NCI-H1436 (cell line): ENCODE results near the gene FAM131B.

Experiments used
- DNase-seq: peaks from one replicate; lab custom pipeline; 2025; lab: John Stamatoyannopoulos, UW

Gene FAM131B

DNA sequence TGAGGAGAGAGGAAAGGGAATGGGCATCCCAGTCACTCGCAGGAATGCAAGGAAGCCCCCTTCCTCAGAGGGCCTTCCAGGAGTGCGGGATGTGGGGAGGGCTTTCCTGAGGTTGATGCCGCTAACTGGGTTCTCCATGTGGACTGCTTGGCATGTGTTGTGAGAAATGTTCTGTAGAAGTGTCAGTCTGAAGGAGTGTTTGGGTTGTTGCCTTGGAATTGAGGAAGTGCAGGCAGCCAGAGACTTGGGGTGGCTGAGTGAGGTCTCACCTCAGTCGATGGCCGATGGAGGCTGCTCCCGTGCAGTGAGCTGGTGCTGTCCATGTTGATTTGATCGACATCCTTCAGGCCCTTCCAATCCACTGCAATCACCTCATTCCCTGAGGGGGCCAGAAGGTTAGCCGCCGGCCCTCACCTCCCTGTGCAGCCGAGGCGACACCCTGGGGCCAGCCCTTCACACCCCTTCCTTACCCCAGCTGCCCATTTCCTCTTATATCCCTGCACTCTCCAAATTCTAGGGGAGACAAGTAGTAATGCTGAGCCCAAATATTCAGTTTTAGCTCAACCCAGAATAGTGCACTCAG is 2.7 kb downstream of the FAM131B start:
- DNase-seq, result no peak

DNA sequence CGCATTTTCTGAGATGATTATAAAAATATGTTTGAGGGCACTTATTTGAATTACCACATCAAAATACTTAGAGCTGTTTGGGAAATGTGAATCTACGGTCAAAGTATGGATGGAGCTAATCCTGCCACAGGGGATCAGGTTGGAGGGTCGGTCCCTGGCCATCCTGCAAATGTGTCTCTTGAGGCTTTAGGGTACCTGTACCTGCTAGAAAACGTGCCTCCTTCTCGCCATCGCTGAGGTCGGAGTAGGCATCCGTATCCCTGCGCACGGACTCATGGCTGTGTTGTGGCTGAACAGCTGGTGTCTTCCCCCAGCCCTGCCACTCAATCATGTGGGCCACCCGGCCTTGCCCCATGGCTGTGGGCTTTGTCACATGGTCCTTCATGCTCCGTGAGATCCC is 3.9 kb downstream of the FAM131B start:
- no peak for DNase-seq

DNA sequence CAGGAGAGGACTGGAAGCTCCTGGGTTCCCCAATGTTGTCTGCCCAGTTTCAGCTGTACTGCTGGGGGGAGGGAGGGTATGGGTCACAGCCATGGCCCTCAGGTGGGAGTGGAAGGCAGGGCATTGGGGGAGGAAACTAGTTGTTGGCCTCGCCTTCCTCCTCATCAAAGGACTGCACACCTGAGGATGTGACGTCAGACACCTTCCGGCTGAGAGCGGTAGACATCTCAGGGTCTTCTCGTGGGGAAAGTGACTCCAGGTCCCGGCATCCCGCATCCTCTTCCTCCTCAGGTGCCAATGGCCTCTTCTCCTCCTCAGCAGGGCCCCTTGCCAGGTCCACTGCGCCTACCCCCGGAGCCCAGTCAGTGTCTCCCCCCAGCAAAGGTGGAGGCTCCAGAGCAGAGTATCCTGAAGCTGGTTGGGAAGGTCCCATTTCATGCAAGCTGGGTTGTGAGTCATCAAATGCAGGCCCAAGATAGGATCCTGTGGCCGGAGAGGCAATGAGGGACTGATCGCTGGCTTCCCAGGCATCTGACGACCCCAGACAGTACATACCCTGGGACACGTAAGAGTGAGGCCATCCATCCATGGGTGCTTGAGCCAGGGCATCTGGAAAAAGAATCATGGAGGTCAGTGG is 6.0 kb downstream of the FAM131B start:
- DNase-seq, result no peak

DNA sequence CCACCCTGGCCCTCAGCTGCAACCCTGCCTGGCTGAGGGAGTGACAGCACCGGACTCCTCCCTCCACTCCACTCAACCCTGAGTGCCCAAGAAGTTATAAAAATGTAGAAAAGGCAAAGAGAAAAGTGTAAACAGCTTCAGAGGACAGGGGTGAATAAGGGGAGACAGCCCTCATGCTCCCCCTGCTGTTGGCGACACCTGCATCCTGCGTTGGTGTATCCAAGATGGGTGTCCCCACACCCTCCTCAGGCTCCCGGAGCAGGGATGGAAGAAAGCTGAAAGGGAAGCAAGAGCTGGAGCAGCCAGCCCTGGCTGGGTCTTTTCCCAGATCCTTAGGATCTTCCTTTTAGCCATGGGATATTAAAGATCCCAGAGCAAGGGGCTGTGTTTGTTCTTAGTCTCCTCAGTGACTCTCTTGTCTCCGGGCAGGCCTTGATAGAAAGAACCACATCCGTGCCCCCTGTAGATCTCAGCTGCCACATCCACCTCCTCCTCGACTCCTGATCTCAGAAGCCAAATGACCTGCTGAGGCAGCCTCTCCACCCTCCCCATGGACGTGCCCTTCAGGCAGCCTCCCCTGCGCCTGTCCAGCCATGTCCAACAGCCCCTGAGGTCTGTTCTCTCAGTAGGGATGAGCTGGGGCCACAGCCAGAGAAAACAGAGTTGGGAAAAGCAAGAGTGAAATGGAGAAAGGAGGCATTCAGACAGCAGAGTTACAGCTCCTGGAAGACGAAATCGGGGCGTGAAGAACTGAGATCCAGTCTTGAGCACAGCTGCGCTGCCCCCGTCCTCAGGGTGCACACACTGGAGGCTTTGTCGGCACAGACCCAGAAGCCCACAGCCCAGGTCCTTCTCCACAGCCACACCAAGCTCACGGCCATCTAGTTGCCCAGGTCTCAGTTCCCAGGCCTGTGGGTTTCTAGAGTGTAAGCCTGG is 6.8 kb downstream of the FAM131B start:
- DNase-seq, result no peak

DNA sequence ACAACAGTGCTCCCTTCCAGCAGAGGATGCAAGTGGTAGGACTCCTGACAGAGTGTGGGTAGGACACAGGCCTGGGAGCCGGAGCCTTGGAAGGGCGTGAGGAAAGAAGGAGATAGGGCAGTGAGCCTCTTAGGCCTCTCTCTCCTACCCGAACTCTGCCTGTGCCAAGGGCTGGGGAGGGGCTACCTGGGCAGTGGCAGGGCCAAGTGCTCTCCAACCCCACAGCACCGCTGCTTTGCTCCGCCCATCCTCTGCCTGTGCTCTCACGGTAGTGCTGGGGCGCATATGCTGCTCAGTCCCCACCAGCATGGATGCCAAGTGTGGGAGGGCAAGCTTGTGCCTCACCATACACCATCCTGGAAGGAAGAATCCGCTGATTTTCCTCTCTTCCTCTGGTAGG is 7.5 kb downstream of the FAM131B start:
- no peak for DNase-seq

DNA sequence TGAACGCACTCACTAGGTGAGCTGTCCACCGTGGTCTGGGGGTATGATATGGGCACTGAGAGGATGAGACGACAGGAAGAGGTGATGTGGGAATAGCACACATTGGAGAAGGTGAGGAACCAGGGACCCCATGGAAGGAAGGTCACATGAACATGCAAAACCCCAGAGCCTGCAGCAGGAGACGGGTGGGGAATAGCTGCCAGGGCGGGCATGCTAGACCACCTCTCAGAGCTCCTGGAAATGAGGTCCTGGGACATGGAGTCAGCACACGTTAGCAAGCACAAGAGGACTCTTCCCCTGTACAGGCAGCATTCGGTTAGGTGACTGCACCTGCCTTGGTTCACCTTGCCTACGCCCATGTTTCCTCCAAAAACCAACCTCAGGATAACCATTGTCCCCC is 8.1 kb downstream of the FAM131B start:
- no peak for DNase-seq

DNA sequence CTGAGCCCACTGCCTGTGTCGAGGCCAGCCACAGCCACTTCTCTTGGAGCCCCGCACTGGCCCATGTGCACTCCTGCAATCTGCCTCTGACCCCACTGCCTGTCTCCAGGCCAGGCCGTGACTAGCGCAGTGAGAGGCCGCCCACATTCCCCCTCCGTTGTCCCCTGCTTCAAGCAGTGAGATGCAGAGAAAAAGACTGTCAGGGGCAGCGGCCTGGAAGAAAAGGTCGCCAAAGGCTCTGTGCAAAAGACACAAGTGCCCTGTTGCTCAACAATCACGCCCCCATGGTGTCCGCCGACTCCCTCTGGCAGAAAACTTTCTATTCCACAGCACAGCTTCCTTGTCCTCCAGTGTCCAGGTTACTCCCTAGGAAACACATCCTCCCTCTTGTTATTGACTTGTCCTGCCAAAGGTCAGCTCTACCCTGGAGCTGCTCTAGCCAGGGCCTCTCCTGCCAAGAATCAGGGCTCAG is 9.9 kb downstream of the FAM131B start:
- no peak for DNase-seq

DNA sequence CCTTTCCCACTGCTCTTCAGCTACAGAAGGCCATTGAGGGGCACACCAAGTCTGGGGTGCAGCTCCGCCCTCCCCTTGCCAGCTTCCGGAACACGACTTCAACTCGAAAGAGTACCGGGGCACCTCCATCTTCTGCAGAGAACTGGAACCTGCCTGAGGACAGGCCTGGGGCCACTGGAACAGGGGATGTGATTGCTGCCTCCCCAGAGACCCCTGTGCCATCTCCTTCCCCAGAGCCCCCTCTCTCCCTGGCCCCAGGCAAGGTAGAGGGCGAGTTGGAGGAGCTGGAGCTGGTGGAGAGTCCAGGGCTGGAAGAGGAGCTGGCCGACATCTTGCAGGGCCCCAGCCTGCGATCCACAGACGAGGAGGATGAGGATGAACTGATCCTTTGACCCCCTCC is 10.9 kb downstream of the FAM131B start:
- no peak for DNase-seq

DNA sequence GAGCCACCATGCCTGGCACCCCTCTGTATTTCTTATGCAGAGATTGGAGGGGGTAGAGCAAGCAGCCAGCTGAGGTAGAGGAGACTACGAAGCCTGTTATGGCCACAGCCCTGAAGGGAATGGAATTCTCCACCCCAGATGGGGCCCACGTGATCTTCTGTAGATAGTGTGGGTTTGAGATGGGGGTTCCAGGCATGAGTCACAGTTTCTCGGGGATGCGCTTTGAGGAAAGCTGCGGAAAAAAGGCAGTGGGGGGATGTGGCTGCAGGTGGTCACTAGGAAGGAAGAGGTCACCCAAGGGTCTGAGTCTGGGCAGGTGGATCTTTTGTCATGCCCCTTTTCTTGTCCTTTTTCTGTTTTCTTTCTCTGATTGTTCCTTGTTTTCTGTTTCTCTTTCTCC is 11.5 kb downstream of the FAM131B start:
- no peak for DNase-seq

DNA sequence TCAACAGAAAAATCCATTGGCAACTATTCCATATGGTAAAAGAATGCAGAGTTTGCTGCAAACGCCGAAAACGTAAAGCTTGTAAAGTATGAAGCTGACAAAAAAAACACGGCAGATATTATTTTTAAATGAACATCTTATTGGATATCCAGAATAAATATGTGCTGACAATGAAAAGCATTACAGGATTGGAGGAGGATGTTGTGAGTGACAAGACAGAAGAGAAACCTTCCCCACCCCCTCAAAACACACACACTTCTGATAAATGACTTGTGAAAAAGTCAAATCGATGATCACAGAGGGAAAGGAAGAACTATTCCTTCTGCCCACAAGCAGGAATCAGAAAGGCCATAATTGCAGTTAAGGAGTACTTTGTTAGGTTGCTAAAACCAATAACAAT is 14.6 kb downstream of the FAM131B start:
- DNase-seq, result no peak

DNA sequence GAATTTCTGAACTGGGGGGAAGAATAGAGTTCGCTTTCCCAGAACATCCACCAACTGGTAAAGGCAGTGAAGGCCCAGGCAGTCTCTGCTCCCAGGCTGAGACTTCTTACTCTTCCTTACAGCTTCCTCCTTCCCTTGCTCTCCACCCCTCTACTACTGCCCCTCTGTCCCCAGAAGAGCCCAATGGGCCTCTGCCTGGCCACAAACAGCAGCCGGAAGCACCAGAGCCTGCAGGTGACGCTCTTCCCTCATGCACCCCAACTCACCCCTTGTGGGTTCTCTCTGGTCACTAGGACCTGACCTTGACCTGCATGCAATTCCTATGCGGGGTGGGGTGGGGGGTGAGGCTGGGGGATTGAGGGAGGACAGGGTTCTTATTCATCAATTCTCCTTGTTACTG is 16.5 kb downstream of the FAM131B start:
- DNase-seq, result no peak

DNA sequence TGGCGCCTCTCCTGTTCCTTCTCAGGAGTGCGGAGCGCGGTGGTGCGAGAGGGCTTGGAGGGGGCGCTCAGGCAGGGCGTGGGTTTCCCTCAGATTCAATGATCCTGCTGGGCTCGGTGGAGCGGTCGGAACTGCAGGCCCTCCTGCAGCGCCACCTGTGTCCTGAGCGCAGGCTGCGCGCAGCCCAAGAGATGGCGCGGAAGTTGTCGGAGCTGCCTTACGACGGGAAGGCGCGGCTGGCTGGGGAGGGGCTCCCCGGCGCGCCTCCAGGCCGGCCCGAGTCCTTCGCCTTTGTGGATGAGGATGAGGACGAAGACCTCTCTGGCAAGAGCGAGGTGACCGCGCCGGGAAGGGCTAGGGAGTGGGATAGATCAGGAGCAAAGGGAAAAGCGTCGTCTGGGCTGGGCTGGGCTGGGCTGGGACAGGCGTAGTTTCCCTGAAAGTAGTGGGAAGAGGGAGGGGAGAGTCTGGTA is 17.0 kb downstream of the FAM131B start:
- DNase-seq, result no peak

DNA sequence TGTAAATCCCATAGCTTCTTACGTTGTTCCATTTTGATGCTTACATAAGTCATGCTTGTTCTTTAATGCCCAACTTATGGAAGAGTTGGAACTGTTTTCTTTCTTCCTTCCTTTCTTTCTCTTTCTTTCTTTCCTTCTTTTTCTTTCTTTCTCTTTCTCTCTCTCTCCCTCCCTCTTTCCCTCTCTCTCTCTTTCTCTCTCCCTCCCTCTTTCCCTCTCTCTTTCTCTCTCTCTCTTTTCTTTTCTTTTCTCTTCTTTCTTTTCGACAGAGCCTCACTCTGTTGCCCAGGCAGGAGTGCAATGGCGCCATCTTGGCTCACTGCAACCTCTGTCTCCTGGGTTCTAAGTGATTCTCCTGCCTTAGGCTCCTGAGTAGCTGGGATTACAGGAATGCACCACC is 18.9 kb downstream of the FAM131B start:
- DNase-seq, result no peak

DNA sequence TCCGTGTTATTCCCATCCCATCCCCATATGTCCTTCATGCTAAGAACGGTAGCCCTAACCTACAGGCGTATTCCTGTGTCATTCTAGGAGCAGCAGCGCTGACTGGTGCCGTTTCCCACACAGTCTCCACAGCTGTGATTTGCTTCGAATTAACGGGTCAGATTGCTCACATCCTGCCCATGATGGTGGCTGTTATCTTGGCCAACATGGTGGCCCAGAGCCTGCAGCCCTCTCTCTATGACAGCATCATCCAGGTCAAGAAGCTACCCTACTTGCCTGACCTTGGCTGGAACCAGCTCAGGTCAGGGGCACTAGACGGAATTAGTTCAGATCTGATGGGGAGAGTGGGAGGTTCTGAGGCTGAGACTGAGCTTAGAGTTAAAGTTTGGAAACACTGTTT is 20.7 kb downstream of the FAM131B start:
- no peak for DNase-seq

DNA sequence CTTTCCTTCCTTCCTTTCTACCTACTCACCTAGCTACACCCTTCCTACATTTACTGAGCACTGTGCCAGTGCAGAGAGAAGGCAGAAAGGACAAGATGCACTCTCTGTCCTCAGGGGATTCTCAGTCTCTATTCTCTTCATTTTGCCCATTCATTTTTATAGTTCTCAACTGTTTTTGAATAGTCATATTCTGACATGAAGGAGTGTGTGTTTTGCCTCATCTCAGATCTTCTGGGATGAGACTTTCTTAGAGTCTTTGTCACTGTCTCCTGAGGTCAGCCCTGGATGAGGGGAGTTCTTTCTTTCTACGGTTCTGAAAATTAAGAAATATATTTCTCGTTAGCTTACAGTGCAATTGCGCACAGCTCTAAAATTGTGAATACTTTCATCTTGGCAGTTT is 25.3 kb downstream of the FAM131B start:
- no peak for DNase-seq

DNA sequence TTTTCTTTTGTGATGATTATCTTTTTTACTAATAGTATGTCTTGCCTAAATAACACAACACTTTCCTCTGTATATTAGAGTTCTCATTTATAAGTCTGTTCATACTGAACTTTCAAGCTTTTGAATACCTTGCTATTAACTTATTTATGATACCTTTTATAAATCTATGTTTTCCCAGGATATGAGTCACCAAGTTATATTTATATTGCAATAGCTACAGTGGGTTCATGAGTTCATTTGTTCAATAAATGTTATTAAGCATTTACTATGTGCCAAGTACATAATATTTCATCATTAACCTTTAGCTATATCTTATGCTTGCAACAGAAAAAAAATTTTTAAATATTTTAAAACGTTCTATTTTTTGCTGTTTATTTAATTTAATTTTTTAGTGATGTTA is 28.3 kb downstream of the FAM131B start:
- DNase-seq, result no peak

DNA sequence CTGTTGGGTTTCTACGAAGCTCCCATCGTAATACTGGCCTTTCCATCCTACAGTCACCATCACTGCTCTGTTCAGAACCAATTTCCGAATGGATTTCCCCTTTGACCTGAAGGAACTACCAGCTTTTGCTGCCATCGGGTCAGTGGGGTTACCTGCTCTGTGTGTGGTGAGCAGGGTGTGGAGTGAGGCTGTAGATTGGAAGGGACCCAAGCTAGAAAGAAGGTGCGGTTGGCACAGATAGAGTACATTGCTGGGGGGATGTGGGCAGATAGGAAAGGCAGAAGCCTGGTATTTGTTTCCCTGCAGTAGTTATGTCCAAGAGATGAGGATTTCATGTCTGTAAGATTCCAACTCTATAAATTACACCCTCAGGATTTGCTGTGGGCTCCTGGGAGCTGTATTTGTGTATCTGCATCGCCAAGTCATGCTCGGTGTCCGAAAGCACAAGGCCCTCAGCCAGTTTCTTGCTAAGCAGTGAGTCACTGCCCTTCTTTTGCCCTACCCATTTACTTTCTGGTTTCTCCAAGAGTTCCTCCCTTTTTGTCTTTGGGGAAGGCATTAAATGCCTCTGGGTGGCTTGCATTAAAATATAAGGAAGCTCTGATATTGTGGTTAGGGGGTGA is 31.2 kb downstream of the FAM131B start:
- DNase-seq, result no peak

DNA sequence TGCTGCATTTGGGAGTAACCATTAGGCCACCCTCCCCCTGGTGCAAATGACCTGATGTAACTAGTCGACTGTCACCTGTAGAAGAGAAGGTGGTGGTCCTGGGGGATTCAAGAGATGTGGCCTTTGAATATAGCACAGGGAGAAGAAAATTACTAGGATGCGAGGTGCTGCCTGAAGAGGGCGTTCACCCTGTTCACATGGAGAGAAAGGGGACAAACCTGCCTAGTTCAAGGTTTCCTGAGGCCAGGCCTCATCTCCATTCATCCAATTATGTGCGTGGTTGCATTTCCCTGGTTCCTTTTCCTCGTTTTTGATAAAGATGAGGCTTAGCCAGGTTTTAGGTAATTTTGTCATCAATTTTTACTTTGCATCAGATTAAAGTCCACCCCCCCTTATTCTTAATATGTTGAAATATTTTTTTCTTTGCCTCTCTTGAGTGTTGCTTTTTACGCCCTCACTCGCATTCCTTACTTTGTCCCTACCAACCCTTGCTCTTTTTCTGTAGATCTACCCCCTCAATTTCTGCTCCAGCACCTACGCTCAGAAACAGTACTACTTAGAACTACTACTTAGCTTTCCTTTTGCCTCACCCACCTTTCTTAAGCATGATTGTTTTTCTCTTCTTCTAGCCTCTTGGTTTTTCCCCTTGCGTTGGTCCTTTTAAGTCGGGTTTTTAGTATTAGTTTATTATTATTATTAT is 32.9 kb downstream of the FAM131B start:
- DNase-seq, result no peak

DNA sequence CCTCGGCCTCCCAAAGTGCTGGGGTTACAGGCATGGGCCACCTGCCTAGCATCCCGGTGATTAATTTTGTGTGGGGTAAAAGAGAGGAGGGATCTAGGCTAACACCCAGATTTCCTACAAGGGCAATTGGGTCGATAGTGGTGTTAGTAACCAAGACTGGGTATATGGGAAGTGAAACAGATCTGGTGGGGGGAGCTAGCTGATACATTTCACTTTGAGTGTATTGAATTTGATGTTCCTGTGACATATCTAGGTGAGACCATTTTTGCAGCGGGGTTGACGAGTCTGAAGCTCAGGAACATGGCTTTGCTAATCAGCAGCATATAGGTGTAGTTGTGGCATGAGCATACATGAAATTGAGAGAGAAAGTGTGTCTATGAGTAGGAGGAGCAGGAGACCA is 34.6 kb downstream of the FAM131B start:
- DNase-seq, result no peak

DNA sequence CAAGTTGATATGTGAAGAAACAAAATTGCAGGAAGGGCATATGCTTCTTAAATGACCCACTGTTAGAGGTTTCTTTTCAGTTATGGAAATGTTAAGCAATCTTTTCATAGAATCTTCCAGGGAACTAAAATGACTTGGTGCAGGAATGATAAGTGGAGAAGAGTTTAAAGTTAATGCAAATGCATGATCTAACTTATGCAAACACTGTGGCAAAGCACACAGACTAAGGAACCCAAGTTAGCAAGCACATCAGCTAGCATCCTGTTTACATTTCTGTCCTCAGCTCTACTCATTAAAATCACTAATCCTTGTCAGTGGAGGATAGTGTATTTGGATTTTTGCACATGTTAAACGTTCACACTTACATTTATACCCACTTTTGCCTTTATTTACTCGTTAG is 37.3 kb downstream of the FAM131B start:
- DNase-seq, result no peak

DNA sequence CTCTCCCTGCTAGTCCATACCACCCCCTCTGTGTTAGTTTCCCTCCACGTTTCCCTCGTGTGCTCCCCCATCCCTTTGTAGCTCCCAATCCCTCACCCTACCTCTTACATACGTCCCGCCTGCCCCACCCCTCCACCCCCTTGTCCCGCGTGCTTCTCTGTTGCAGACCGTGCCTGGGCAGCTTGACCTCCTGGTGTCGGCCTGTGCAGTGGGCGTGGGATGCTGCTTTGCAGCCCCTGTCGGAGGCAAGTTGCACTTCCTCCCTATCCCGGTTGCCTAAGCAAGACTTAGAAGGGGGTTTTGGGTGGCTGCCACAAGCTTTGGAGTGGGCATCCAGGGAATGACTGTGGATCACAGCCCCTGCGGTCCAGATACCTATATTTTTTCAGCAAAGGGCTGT is 38.9 kb downstream of the FAM131B start:
- no peak for DNase-seq
